ENCODE data around the gene CEP164.

The CEP164 gene

DNA sequence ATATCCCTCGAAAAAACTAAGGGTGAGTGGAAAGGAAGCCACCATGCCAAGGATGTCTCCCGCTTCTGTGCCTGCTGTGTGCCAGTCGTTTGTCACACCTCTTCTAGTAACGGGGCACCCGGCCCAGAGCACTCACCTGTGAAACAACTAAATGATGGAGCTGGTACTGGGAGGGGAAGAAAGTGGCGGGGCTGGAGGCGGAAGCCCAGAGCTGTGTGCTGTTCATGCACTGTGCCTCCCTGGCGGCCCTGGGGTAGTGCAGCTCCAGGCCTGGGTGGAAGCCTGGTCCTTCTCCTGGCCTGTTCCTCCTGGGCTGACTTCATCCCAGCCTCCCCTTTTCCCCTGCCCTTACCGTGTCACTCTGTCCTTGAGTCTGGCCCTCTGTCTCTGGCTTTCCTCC is 130.2 kb downstream of the CEP164 start:
- DNase-seq (ENCODE audit: low read depth in 2 of 3, low spot score in 2 of 3) = no peak

DNA sequence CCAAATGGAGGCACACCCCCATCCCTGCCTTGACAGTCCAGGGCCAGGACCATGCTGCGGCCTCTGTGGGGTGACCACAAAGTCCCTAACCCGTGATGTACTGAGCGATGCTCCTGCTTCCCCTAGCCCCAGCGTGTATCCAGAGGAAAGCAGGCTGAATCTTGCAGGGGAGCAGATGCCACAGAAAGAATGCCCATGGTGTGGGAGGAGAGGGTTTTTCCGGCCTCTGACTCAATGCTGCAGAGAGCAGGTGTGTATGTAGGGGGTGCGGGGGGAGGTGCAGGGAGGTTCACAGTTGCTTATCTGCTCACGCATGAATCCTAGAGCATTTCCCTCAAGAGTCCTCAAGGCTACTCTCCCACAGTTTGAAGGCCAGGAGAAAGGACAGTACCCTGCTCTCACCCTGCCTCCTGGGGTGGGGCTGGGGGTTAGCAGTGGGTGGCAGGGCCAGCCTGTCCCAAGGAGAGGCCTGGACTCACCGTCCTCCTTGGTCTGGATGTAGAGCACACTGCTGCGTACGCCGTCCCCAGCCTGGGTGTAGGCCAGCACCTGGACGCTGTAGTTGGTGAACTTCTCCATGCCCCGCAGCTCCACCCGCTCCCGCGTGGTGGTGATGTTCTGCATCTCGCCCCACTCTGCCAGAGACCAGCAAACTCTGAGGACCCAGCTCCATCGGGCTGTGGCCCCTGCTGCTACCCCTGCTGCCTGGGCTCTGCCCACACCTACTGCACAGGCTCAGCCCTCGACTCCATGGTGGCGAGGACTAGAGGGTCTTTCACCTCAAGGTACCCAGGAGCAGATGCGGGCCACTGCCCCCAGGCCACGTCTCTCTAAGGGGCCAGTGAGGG is 130.8 kb downstream of the CEP164 start:
- no peak for DNase-seq (ENCODE audit: low read depth in 2 of 3, low spot score in 2 of 3)

DNA sequence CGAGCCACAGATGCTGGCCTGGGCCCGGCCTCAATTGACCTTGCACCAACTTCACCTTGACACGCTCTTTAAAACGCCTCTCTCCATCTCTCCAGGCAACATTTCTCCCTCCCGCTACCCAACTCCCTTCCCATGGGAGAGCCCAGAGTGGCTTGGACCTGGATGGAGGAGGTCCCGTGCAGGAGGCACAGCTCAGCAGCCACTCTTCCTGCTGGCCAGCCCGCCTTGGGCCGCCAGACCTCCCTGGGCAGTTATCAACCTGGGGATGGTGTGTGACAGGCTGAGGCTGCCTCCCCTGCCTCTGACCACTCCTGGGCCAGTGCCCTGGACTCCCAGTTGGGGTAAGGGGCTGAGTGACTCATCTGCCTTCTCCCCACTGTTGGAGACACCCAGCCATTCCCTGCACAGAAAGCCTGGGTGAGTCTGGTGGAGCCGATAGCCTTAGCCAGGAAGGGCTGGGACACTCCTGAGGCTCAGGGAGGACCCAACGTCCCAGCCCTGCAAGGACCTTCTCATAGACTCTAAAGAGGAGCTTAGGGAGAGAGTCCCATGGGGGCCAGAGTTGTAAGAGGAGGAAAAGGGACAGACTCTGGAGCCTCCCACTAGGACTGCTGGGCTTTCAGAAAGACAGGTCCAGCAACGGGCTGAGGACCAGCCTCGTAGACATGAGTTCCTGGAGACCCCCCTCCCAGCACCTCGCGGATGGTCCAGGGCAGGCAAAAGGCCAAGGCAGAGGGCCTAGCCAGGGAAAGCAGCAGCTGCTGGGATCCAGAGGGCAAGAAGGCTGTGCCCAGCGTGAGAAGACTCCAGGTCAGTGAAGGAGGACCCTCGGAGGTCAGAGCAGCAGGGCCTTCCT is 131.7 kb downstream of the CEP164 start:
- no peak for DNase-seq (ENCODE audit: low read depth in 2 of 3, low spot score in 2 of 3)

DNA sequence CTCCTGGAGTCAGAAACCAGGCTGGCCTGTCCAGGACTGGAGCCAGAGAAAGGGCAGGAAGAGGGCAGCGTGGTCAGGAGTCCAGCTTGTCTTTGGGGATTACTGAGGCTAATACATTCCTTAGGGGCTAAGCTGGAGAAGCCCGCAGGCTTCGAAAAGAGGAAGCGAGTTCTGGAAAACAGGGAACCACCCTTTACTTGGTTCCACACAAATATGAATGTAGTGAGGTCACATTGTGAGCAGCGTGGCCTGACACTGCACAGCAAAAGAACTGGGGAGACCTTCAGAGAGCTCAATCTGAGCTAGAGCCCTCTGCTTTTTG is 132.3 kb downstream of the CEP164 start:
- DNase-seq (ENCODE audit: low read depth in 2 of 3, low spot score in 2 of 3) = no peak

DNA sequence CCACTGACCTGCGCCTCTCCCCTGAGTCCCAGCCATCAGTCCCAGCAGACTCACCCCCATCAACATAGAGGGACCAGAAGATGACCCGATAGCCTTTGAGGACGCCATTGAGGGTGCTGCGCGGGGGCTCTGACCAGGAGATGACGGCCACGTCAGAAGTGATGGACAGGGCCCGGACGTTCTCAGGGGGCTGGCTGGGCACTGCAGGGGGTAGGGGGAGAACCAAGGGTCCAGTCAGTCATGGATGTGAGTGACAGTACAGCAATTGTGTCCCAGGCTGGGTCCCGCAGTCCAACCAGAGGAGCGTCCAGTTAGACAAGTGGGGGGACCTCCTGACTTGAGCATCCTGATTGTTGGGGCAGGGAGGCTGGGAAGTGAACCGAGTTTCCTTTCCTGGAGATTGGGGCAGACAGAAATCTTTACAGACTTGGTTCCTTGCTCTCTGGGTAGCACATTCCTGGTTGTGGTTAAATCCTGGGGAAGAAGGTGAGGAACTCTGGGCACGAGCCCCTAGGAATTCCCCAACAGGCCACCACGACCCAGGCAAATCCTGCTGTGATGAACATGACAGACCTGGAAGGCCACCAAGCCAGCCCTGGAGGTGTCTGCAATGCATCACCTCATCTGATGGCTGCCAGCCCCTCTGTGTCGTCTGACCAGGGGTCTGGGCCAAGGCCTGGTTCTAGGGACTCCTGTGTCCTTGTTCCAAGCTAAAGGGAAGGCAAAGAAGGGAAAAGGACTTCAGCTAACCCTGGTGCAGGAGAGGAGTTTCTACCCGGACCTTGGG is 133.9 kb downstream of the CEP164 start:
- DNase-seq (ENCODE audit: low read depth in 2 of 3, low spot score in 2 of 3) = no peak

DNA sequence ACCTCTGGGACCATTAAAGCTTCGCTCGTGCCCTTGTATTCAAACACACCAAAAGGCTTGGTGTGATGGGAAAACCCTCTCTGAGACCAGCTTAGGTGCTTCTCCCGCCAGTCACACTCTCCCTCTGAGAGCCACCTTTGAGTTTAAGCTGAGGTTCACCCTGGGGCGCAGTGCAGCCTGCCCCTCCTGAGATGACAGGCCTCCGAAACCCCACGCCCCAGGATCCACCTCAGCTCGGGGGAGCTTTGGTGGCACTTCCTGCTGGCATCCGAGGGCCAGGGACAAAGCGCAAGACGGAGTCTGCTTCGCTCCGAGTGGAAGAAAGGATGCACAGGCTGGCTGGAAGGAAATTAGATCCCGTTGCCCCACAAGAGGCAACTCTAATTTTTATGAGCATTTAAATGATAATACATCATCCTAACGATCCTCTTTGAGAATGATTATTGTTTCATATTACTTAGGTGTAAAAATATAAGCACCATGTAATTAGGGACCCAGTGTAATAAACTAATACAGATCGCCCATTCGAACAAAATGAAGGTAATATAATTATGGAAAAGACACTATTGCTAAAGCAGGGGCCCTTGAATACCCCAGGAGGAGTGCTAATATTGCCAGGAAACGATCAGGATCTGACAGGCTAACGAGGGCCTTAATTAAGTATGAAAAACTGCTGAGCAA is 134.7 kb downstream of the CEP164 start:
- DNase-seq (ENCODE audit: low read depth in 2 of 3, low spot score in 2 of 3) = no peak

DNA sequence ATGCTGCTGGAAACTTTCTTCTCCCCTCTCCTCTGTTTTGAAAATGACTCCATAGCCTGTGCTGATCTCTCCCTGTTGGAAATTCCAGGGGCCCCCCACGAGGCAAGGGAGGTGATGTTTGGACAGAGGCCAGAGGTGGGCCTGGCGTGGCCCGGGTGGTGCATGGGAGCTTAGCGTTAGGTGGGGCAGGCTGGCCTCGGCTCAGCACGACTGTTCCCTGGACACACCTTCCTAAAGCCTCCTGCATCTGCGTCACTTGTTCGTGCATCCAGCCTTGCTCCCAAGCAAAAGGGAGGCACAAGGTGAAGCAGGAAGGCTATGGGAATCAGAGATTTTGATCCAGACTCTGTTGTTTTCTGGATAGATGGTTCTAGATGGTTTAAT is 135.2 kb downstream of the CEP164 start:
- no peak for DNase-seq (ENCODE audit: low read depth in 2 of 3, low spot score in 2 of 3)

Data from activated CD8-positive, alpha-beta memory T cell treated with anti-CD3 and anti-CD28 coated beads for 48 hours (primary cell).